Stimulated activated naive CD8-positive, alpha-beta T cell treated with anti-CD3 and anti-CD28 coated beads, Interleukin-15, Interleukin-2, amounts not matched to agents 100 U/mL and 50 U/mL, for 24 hours (primary cell): Measurements from ENCODE around the gene LIX1L.

ENCODE experiments used
- ATAC-seq: fragments of 150-1000 bp; cut with Tn5 transposase; one replicate; pipeline ENCODE4 v1.10.0; 2021
- DNase-seq: peaks from one replicate; pipeline ENCODE4 v3.0.0; 2021

The LIX1L gene

GRCh38 chr1:145893306-145894055 is 64.3 kb downstream of the LIX1L start:
- ATAC-seq (no peak), DNase-seq (no peak)

- DNase-seq (no peak), ATAC-seq (no peak)
Measured at GRCh38 chr1:145892486-145893087, 65.2 kb downstream of the LIX1L start.

- peak; percentile 55 for ATAC-seq
- peak; percentile 69 for DNase-seq
Measured at GRCh38 chr1:145891587-145892485, 66.0 kb downstream of the LIX1L start.

- ATAC-seq = no peak
- no peak for DNase-seq
Measured at GRCh38 chr1:145891143-145891542, 66.7 kb downstream of the LIX1L start.

- no peak for ATAC-seq
Measured at GRCh38 chr1:145889722-145890121, 68.1 kb downstream of the LIX1L start.

GRCh38 chr1:145887631-145888030 is 70.2 kb downstream of the LIX1L start:
- ATAC-seq (no peak), DNase-seq (no peak)

More at GRCh38 chr1:145889722-145890121, 68.1 kb downstream of the LIX1L start:
- DNase-seq = no peak

- no peak for DNase-seq
- ATAC-seq = no peak
Measured at GRCh38 chr1:145886816-145887215, 71.0 kb downstream of the LIX1L start.

GRCh38 chr1:145886390-145886789 is 71.4 kb downstream of the LIX1L start:
- no peak for DNase-seq
- ATAC-seq = no peak

- ATAC-seq (peak; percentile 99), DNase-seq (peak; percentile 88)
Measured at GRCh38 chr1:145885738-145886287, 72.0 kb downstream of the LIX1L start, which contains the start of gene ANKRD35. Gene ANKRD35 (minus strand): TSS chr1:145885866. CDS start chr1:145885758, 108 bp downstream.

GRCh38 chr1:145884675-145885074 is 73.1 kb downstream of the LIX1L start:
- DNase-seq (no peak), ATAC-seq (no peak)
